HepG2 (cell line): ENCODE data around the gene SSMEM1. TPM values are rescaled to one million over a fixed set of nuclear protein-coding genes. Genes with fewer than 3 reads are reported as not detected.

Experiments
- ATAC-seq: fragments of 200-7000 bp; cut with Tn5 transposase; 3 replicates; pipeline ENCODE4 v1.9.1; 2020; ENCODE audit warnings: mild to moderate bottlenecking, moderate library complexity
- BruUV-seq: library from RNA; stranded (reverse); fragments of 400-500 nt; replicated peaks from 2 replicates; lab custom pipeline; 2021; lab: Mats Ljungman, UMichigan
- CTCF ChIA-PET: fragments of 300-600 bp; formaldehyde crosslinking; extraction: SDS; loops from one replicate; lab custom pipeline; 2021; ENCODE audit warnings: low total read pairs, inconsistent platforms, low intra/inter-chr PET ratio; lab: Yijun Ruan, JAX
- POLR2A ChIA-PET: fragments of 350-600 bp; sonication (Branson Sonifier 250); formaldehyde crosslinking; loops from one replicate; lab custom pipeline; 2020; ENCODE audit warnings: antibody characterized with exemption, inconsistent platforms; lab: Yijun Ruan, JAX
- DNase-seq: peaks from one replicate; pipeline ENCODE4 v3.0.0-alpha.2; 2015; ENCODE audit warnings: low spot score
- FAIRE-seq: peaks from 3 replicates; lab custom pipeline; 2011; peaks lifted over from hg19 to GRCh38; lab: Jason Lieb, UNC
- H2AFZ ChIP-seq: one replicate; pipeline ENCODE4 v1.6.1; 2011; ENCODE audit warnings: low read length, inconsistent platforms
- H3K27ac ChIP-seq: fragments of 300-600 bp; 3 replicates; pipeline ENCODE4 v1.8.0; 2011; ENCODE audit warnings: mixed run types, mild to moderate bottlenecking, mixed read lengths, low read length, inconsistent platforms; ENCODE audit not compliant: insufficient read depth; ENCODE audit errors: extremely low read length
- H3K27me3 ChIP-seq, 2 experiments: fragments of 200-600 bp in 1 of 2; 2 replicates in 1 of 2; 3 replicates in 1 of 2; pipeline versions ENCODE4 v1.6.0 to v1.8.0; 2011; ENCODE audit warnings: low read length in 2 of 2, mild to moderate bottlenecking in 2 of 2, moderate library complexity in 2 of 2, inconsistent platforms in 1 of 2; ENCODE audit not compliant: insufficient read depth in 2 of 2, control insufficient read depth in 1 of 2
- H3K36me3 ChIP-seq, 2 experiments: fragments of 200-600 bp in 1 of 2; replicated peaks in 1 of 2; 2 replicates in 1 of 2; 3 replicates in 1 of 2; pipeline versions ENCODE4 v1.5.1 to v1.8.0; 2011; ENCODE audit warnings: low read length in 2 of 2, inconsistent platforms in 1 of 2; ENCODE audit not compliant: insufficient read depth in 2 of 2, control insufficient read depth in 1 of 2
- H3K4me1 ChIP-seq: 2 replicates; pipeline ENCODE4 v1.5.1; 2012; ENCODE audit warnings: low read length, inconsistent platforms; ENCODE audit not compliant: insufficient read depth
- H3K4me2 ChIP-seq: 2 replicates; pipeline ENCODE4 v1.6.0; 2011; ENCODE audit warnings: low read depth, low read length, inconsistent platforms
- H3K4me3 ChIP-seq, 3 experiments: fragments of 200-600 bp in 1 of 3; sonication (generic), shearing (Covaris generic) in 1 of 3; replicated peaks in 1 of 3; 2 replicates each; pipeline ENCODE4 v1.5.1; 2011 to 2016; ENCODE audit warnings: low read length in 3 of 3, inconsistent platforms in 2 of 3, low read depth in 2 of 3, mild to moderate bottlenecking in 2 of 3, control low read depth in 1 of 3, mixed read lengths in 1 of 3; ENCODE audit not compliant: insufficient read depth in 1 of 3
- H3K79me2 ChIP-seq: one replicate; pipeline ENCODE4 v1.6.1; 2011; ENCODE audit warnings: low read length, inconsistent platforms; ENCODE audit not compliant: insufficient read depth
- H3K9ac ChIP-seq: 2 replicates; pipeline ENCODE4 v1.6.0; 2011; ENCODE audit warnings: mild to moderate bottlenecking, low read depth, low read length, inconsistent platforms; ENCODE audit not compliant: insufficient read depth
- H3K9me3 ChIP-seq: 2 replicates; pipeline ENCODE4 v1.5.1; 2012; ENCODE audit warnings: mild to moderate bottlenecking, low read length
- H4K20me1 ChIP-seq: 2 replicates; pipeline ENCODE4 v1.6.0; 2011; ENCODE audit warnings: inconsistent platforms, mild to moderate bottlenecking, low read length, moderate library complexity; ENCODE audit not compliant: insufficient read depth
- ASH2L ChIP-seq: fragments of 300-600, 200-600 bp; sonication (generic); IDR thresholded peaks from 2 replicates; pipeline ENCODE4 v1.7.0; 2017; ENCODE audit warnings: low read depth, mild to moderate bottlenecking, moderate library complexity, mixed read lengths, low read length; ENCODE audit not compliant: insufficient read length
- CEBPG ChIP-seq: IDR thresholded peaks from 2 replicates; pipeline ENCODE4 v1.6.1; 2016
- GTF2F1 ChIP-seq: fragments of 150-350 bp; IDR thresholded peaks from 2 replicates; pipeline ENCODE4 v1.6.1; 2014; ENCODE audit warnings: low read length
- MED1 ChIP-seq: sonication (generic); formaldehyde crosslinking; IDR thresholded peaks from 2 replicates; pipeline ENCODE4 v1.4.0; 2020; ENCODE audit warnings: missing genetic modification reagents
- PHB2 ChIP-seq: fragments of 450-650 bp; IDR thresholded peaks from 2 replicates; pipeline ENCODE4 v1.6.1; 2018; ENCODE audit not compliant: partially characterized antibody
- REL ChIP-seq: sonication (generic); formaldehyde crosslinking; conservative IDR thresholded peaks from 2 replicates; pipeline ENCODE4 v1.8.0; 2022; ENCODE audit warnings: mild to moderate bottlenecking, missing genetic modification reagents, moderate library complexity
- SOX5 ChIP-seq: IDR thresholded peaks from 2 replicates; pipeline ENCODE4 v1.6.1; 2016; ENCODE audit warnings: borderline replicate concordance
- TGIF2 ChIP-seq: IDR thresholded peaks from 2 replicates; pipeline ENCODE4 v1.6.1; 2016; ENCODE audit warnings: control low read depth, missing compliant biosample characterization
- TMF1 ChIP-seq: sonication (generic); formaldehyde crosslinking; IDR thresholded peaks from 2 replicates; pipeline ENCODE4 v1.8.1; 2022; ENCODE audit warnings: low read depth, missing genetic modification reagents
- TOPORS ChIP-seq: sonication (generic); formaldehyde crosslinking; IDR thresholded peaks from 2 replicates; pipeline ENCODE4 v1.8.0; 2023; ENCODE audit warnings: mild to moderate bottlenecking, missing genetic modification reagents
- ZBTB38 ChIP-seq: sonication (generic); formaldehyde crosslinking; IDR thresholded peaks from 2 replicates; pipeline ENCODE4 v1.5.1; 2020; ENCODE audit warnings: mild to moderate bottlenecking, missing genetic modification reagents
- ZNF101 ChIP-seq: sonication (generic); formaldehyde crosslinking; IDR thresholded peaks from 2 replicates; pipeline ENCODE4 v1.4.0; 2020; ENCODE audit warnings: mild to moderate bottlenecking, low read depth, missing genetic modification reagents, borderline replicate concordance
- ZNF230 ChIP-seq: sonication (generic); formaldehyde crosslinking; IDR thresholded peaks from 2 replicates; pipeline ENCODE4 v1.4.0; 2020; ENCODE audit warnings: mild to moderate bottlenecking, missing genetic modification reagents
- ZNF318 ChIP-seq: sonication (generic); formaldehyde crosslinking; IDR thresholded peaks from 2 replicates; pipeline ENCODE4 v1.4.0; 2020; ENCODE audit warnings: mild to moderate bottlenecking, missing genetic modification reagents
- ZNF484 ChIP-seq: sonication (generic); formaldehyde crosslinking; IDR thresholded peaks from 2 replicates; pipeline ENCODE4 v1.5.1; 2020; ENCODE audit warnings: mild to moderate bottlenecking, low read depth, missing genetic modification reagents, borderline replicate concordance
- ZNF615 ChIP-seq: sonication (generic); formaldehyde crosslinking; IDR thresholded peaks from 2 replicates; pipeline ENCODE4 v1.5.0; 2020; ENCODE audit warnings: mild to moderate bottlenecking, missing genetic modification reagents, borderline replicate concordance
- ZNF713 ChIP-seq: sonication (generic); formaldehyde crosslinking; IDR thresholded peaks from 2 replicates; pipeline ENCODE4 v1.4.0; 2020; ENCODE audit warnings: mild to moderate bottlenecking, missing genetic modification reagents
- WGBS: methylation state at CpG from one replicate; pipeline ENCODE4 v1.1.6; 2017; ENCODE audit warnings: low lambda C conversion rate; 5-methylcytosine and 5-hydroxymethylcytosine counted together
- in situ Hi-C: cut with HindIII; loops from 2 replicates; pipeline ENCODE4 v1.10.0; 2017; ENCODE audit warnings: low pct_unique_long_range_greater_than_20kb; ENCODE audit not compliant: extremely low pct_ligation_motif_present
- intact Hi-C: fragments of 100-400 bp; cut with micrococcal nuclease; formaldehyde crosslinking; loops from one replicate; pipeline ENCODE4 v1.10.0; 2022; ENCODE audit not compliant: unreplicated experiment
- polyA plus RNA-seq, 8 experiments: library from polyadenylated mRNA; depleted of rRNA in 3 of 8; stranded (reverse) in 7 of 8; unstranded in 1 of 8; fragments of >200 nt; fragmentation: Illumina TruSeq in 4 of 8; extraction: Trizol in 4 of 8; gene quantifications; 2 replicates each; pipeline versions ENCODE4 v1.2.1 to v1.2.3, GENCODE V29; 2011 to 2016; ENCODE audit warnings: low read depth in 4 of 8, missing spikeins in 1 of 8, mixed read lengths in 1 of 8; ENCODE audit not compliant: insufficient read depth in 1 of 8
- total RNA-seq, 5 experiments: library from RNA; depleted of rRNA; stranded (reverse); fragments of >200 nt; fragmentation: Illumina TruSeq; extraction: Trizol; gene quantifications; 2 replicates each; pipeline ENCODE4 v1.2.3, GENCODE V29; 2016; ENCODE audit warnings: low read depth in 1 of 5

SSMEM1 gene
- total and polyA plus RNA-seq, 2 of the 13 experiments (the other 11 are each of a cell fraction or from before 2014, with no cell fraction given): not detected

- ChIA-PET CTCF (no interaction called here), POLR2A (interaction anchor here (1.8 kb wide), 1 partner anchor 35 kb away, joined by 5 read pairs; the partner anchor contains the start of gene TMEM209)
- H3K4me3 ChIP-seq: no peak overlapping the region
- no peak overlapping the region for H3K4me2 ChIP-seq
- H2AFZ ChIP-seq: no peak overlapping the region
- H3K79me2 ChIP-seq: no peaks in the 10 kb centered on the region
- no peaks in the 10 kb centered on the region for H3K9me3 ChIP-seq
- H3K27ac ChIP-seq: no peak overlapping the region
- no peak overlapping the region for H3K9ac ChIP-seq
- H3K27me3 ChIP-seq: no peaks in the 10 kb centered on the region
- WGBS: 73% methylated on average over 1 of the region's 1 CpG
- intact Hi-C loops (loop anchor here (5.0 kb wide), 1 partner anchor 592 kb away; no protein-coding TSS in a partner anchor), in situ Hi-C loops (no loop called here)
- ATAC-seq (no peak), DNase-seq (no peak), FAIRE-seq (no peak)
- H4K20me1 ChIP-seq: no peaks in the 10 kb centered on the region
- TF ChIP-seq REL (CRISPR knock-in tag): no peak
- no peak for TF ChIP-seq ZNF615 (CRISPR knock-in tag)
- no peak for TF ChIP-seq TMF1 (CRISPR knock-in tag)
- TF ChIP-seq ZNF230 (CRISPR knock-in tag): no peak
- no peak for TF ChIP-seq PHB2
- no peak for TF ChIP-seq ZBTB38 (CRISPR knock-in tag)
- TF ChIP-seq SOX5 (CRISPR knock-in tag): no peak
- no peak for TF ChIP-seq TOPORS (CRISPR knock-in tag)
- TF ChIP-seq TGIF2 (CRISPR knock-in tag): no peak
- no peak for TF ChIP-seq GTF2F1
- TF ChIP-seq ZNF713 (CRISPR knock-in tag): no peak
- no peak for TF ChIP-seq ZNF101 (CRISPR knock-in tag)
- TF ChIP-seq MED1: no peak
- no peak for TF ChIP-seq ZNF484
- TF ChIP-seq CEBPG (CRISPR knock-in tag): no peak
- no peak for TF ChIP-seq ASH2L
- no peak for TF ChIP-seq ZNF318 (CRISPR knock-in tag)
- no TSS peak for BruUV-seq
- H3K4me1 ChIP-seq: no peaks in the 10 kb centered on the region
- H3K36me3 ChIP-seq: no peaks in the 10 kb centered on the region
Measured at GRCh38 chr7:130240240-130240639, 32.6 kb downstream of the SSMEM1 start.
